ENCODE measurements around the gene CCT7.
A peak's percentile ranks its signal among the peaks of the same experiment; 100 is the strongest.

The CCT7 gene

GRCh38 chr2:73290049-73290839, 56.1 kb downstream of the CCT7 start:
- no peak for TF ChIP-seq SIN3A (IDR thresholded peaks at IDR 0.05; ENCODE audit: borderline replicate concordance, insufficient read depth, low read length)
- TF ChIP-seq, protein P1, sequence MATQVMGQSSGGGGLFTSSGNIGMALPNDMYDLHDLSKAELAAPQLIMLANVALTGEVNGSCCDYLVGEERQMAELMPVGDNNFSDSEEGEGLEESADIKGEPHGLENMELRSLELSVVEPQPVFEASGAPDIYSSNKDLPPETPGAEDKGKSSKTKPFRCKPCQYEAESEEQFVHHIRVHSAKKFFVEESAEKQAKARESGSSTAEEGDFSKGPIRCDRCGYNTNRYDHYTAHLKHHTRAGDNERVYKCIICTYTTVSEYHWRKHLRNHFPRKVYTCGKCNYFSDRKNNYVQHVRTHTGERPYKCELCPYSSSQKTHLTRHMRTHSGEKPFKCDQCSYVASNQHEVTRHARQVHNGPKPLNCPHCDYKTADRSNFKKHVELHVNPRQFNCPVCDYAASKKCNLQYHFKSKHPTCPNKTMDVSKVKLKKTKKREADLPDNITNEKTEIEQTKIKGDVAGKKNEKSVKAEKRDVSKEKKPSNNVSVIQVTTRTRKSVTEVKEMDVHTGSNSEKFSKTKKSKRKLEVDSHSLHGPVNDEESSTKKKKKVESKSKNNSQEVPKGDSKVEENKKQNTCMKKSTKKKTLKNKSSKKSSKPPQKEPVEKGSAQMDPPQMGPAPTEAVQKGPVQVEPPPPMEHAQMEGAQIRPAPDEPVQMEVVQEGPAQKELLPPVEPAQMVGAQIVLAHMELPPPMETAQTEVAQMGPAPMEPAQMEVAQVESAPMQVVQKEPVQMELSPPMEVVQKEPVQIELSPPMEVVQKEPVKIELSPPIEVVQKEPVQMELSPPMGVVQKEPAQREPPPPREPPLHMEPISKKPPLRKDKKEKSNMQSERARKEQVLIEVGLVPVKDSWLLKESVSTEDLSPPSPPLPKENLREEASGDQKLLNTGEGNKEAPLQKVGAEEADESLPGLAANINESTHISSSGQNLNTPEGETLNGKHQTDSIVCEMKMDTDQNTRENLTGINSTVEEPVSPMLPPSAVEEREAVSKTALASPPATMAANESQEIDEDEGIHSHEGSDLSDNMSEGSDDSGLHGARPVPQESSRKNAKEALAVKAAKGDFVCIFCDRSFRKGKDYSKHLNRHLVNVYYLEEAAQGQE (IDR thresholded peaks at IDR 0.05; ENCODE audit: insufficient read depth in 1 of 2, low read depth in 2 of 2, low read length in 2 of 2) = peak; percentile 65 to 81; a peak in 3 of 4 replicates

DNA sequence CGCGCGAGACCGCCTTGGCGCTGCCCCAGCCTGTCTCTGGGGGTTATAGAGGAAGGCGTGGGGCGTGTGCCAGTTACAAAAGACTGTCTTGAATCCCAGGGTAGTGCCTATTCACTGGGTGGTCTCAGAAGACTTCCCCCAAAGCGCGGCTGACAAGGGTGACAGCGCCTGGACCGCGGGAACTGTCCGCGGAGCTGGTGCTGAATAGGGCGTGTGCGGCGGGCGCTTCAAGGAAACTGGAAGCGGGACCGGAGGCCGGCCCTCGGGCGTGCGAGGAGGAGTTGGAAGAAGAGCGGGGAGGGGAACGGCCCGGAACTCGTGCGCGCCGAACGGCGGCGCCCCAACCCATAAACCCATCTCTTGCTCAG, 57.0 kb downstream of the CCT7 start:
- TF ChIP-seq SIN3A (IDR thresholded peaks at IDR 0.05; ENCODE audit: borderline replicate concordance, insufficient read depth, low read length) (peak; percentile 67; the same call in 1 of the 2 replicates), TAF1 (IDR thresholded peaks at IDR 0.05; ENCODE audit: borderline replicate concordance, insufficient read depth, low read length) (no peak)
- TF ChIP-seq, protein P1 (IDR thresholded peaks at IDR 0.05; ENCODE audit: insufficient read depth in 1 of 2, low read depth in 2 of 2, low read length in 2 of 2) = peak; percentile 95 to 98

- no peak for TF ChIP-seq TAF1 (IDR thresholded peaks at IDR 0.05; ENCODE audit: borderline replicate concordance, insufficient read depth, low read length)
Observed at GRCh38 chr2:73291461-73292315, 57.6 kb downstream of the CCT7 start.

- no peak for TF ChIP-seq POLR2AphosphoS5 (IDR thresholded peaks at IDR 0.05; ENCODE audit: low read depth, low read length)
- TF ChIP-seq SIN3A (IDR thresholded peaks at IDR 0.05; ENCODE audit: borderline replicate concordance, insufficient read depth, low read length) = no peak
- no peak for TF ChIP-seq TAF1 (IDR thresholded peaks at IDR 0.05; ENCODE audit: borderline replicate concordance, insufficient read depth, low read length)
- TF ChIP-seq, protein P1 (IDR thresholded peaks at IDR 0.05; ENCODE audit: insufficient read depth in 1 of 2, low read depth in 2 of 2, low read length in 2 of 2) = no peak
- TF ChIP-seq FOXP2 (optimal IDR thresholded peaks at IDR 0.05; ENCODE audit: borderline replicate concordance, extremely low read depth, extremely low read length, insufficient read depth) = no peak
Observed at GRCh38 chr2:73292316-73292905, 58.3 kb downstream of the CCT7 start.

- TF ChIP-seq, protein P1 (IDR thresholded peaks at IDR 0.05; ENCODE audit: insufficient read depth in 1 of 2, low read depth in 2 of 2, low read length in 2 of 2) = no peak
- no peak for TF ChIP-seq POLR2AphosphoS5 (IDR thresholded peaks at IDR 0.05; ENCODE audit: low read depth, low read length)
- no peak for TF ChIP-seq TAF1 (IDR thresholded peaks at IDR 0.05; ENCODE audit: borderline replicate concordance, insufficient read depth, low read length)
- no peak for TF ChIP-seq SIN3A (IDR thresholded peaks at IDR 0.05; ENCODE audit: borderline replicate concordance, insufficient read depth, low read length)
- no peak for TF ChIP-seq FOXP2 (optimal IDR thresholded peaks at IDR 0.05; ENCODE audit: borderline replicate concordance, extremely low read depth, extremely low read length, insufficient read depth)
Observed at GRCh38 chr2:73292906-73293533, 58.9 kb downstream of the CCT7 start.
